Endothelial cell of umbilical vein (primary cell): ENCODE measurements around the gene TNFRSF21. TPM values are rescaled to one million over a fixed set of nuclear protein-coding genes. Genes with fewer than 3 reads are reported as not detected.

Experiments used
- BruUV-seq: library from RNA; stranded (reverse); fragments of 400-500 nt; replicated peaks from 2 replicates; lab custom pipeline; 2021; lab: Mats Ljungman, UMichigan
- CTCF ChIA-PET: fragments of 300-600, 350-600 bp; sonication (Branson Sonifier 250); formaldehyde crosslinking; loops from one replicate; lab custom pipeline; 2021; ENCODE audit warnings: antibody characterized with exemption, inconsistent platforms; lab: Charles Lee
- POLR2A ChIA-PET: fragments of 300-600, 350-600 bp; sonication (Branson Sonifier 250); formaldehyde crosslinking; loops from one replicate; lab custom pipeline; 2021; ENCODE audit warnings: antibody characterized with exemption, inconsistent platforms; lab: Charles Lee
- DNase-seq: peaks from one replicate; pipeline ENCODE4 v3.0.0-alpha.2; 2011; ENCODE audit warnings: low read depth, low spot score
- FAIRE-seq: peaks from 2 replicates; lab custom pipeline; 2011; peaks lifted over from hg19 to GRCh38; lab: Jason Lieb, UNC
- H2AFZ ChIP-seq: 2 replicates; pipeline ENCODE4 v1.6.0; 2012; ENCODE audit warnings: low read depth, low read length, control low read depth, inconsistent platforms
- H3K27ac ChIP-seq: 2 replicates; pipeline ENCODE4 v1.5.1; 2011; ENCODE audit warnings: low read depth, mild to moderate bottlenecking, control low read depth, low read length, moderate library complexity; ENCODE audit not compliant: insufficient read depth
- H3K27me3 ChIP-seq, 2 experiments: 2 replicates each; pipeline versions ENCODE4 v1.6.0 to v1.6.1; 2011; ENCODE audit warnings: low read length in 2 of 2, mixed read lengths in 1 of 2; ENCODE audit not compliant: control insufficient read depth in 2 of 2, insufficient read depth in 2 of 2
- H3K36me3 ChIP-seq, 2 experiments: 2 replicates in 1 of 2; 3 replicates in 1 of 2; pipeline ENCODE4 v1.5.1; 2011; ENCODE audit warnings: low read length in 2 of 2, mild to moderate bottlenecking in 1 of 2, moderate library complexity in 1 of 2; ENCODE audit not compliant: control insufficient read depth in 2 of 2, insufficient read depth in 2 of 2; ENCODE audit errors: extremely low read depth in 1 of 2
- H3K4me1 ChIP-seq: 3 replicates; pipeline ENCODE4 v1.5.1; 2011; ENCODE audit warnings: mild to moderate bottlenecking, low read length; ENCODE audit not compliant: control insufficient read depth, insufficient read depth; ENCODE audit errors: extremely low read depth
- H3K4me2 ChIP-seq: 2 replicates; pipeline ENCODE4 v1.6.1; 2011; ENCODE audit warnings: low read length, control low read depth, mixed read lengths; ENCODE audit not compliant: insufficient read depth
- H3K4me3 ChIP-seq, 3 experiments: fragments of 200-600 bp in 1 of 3; sonication (generic), shearing (Covaris generic) in 1 of 3; replicated peaks in 1 of 3; 2 replicates each; pipeline ENCODE4 v1.5.1; 2011 to 2016; ENCODE audit warnings: control low read depth in 3 of 3, low read length in 3 of 3, mild to moderate bottlenecking in 2 of 3, inconsistent platforms in 1 of 3, low read depth in 1 of 3, moderate library complexity in 1 of 3; ENCODE audit not compliant: insufficient read depth in 1 of 3
- H3K79me2 ChIP-seq: 2 replicates; pipeline ENCODE4 v1.6.0; 2012; ENCODE audit warnings: low read length, inconsistent platforms; ENCODE audit not compliant: control insufficient read depth, insufficient read depth
- H3K9ac ChIP-seq: replicated peaks from 2 replicates; pipeline ENCODE3; 2011; ENCODE audit warnings: low read length, control low read depth; ENCODE audit not compliant: insufficient read depth; ENCODE audit errors: extremely low read depth
- H3K9me1 ChIP-seq: replicated peaks from 3 replicates; pipeline ENCODE4 v1.6.0; 2011; ENCODE audit warnings: mild to moderate bottlenecking, low read length; ENCODE audit not compliant: control insufficient read depth, insufficient read depth; ENCODE audit errors: extremely low read depth
- H3K9me3 ChIP-seq: replicated peaks from 2 replicates; pipeline ENCODE4 v1.5.1; 2012; ENCODE audit warnings: low read length, inconsistent platforms; ENCODE audit not compliant: control insufficient read depth, insufficient read depth
- H4K20me1 ChIP-seq: replicated peaks from 2 replicates; pipeline ENCODE3; 2011; ENCODE audit warnings: mild to moderate bottlenecking, low read length; ENCODE audit not compliant: control insufficient read depth, insufficient read depth; ENCODE audit errors: extremely low read depth
- CTCF ChIP-seq, 2 donors: IDR thresholded peaks; 1 replicate in 1 of 2; 2 replicates in 1 of 2; pipeline ENCODE4 v1.5.1; 2011; ENCODE audit warnings: low read length in 2 of 2, mild to moderate bottlenecking in 2 of 2, moderate library complexity in 2 of 2, control low read depth in 1 of 2, inconsistent platforms in 1 of 2, low read depth in 1 of 2; ENCODE audit not compliant: insufficient read depth in 1 of 2; ENCODE audit errors: extremely low read depth in 1 of 2
- FOS ChIP-seq: IDR thresholded peaks from 2 replicates; pipeline ENCODE4 v1.6.1; 2011; ENCODE audit warnings: mild to moderate bottlenecking, low read length, moderate library complexity, borderline replicate concordance; ENCODE audit not compliant: insufficient read depth
- GATA2 ChIP-seq: IDR thresholded peaks from 2 replicates; pipeline ENCODE4 v1.7.0; 2011; ENCODE audit warnings: low read depth, mild to moderate bottlenecking, moderate library complexity, mixed read lengths, low read length; ENCODE audit not compliant: insufficient read length, insufficient read depth
- MAX ChIP-seq: IDR thresholded peaks from 2 replicates; pipeline ENCODE4 v1.6.1; 2011; ENCODE audit not compliant: insufficient read depth, insufficient read length
- MYC ChIP-seq: IDR thresholded peaks from one replicate; pipeline ENCODE4 v1.6.1; 2011; ENCODE audit warnings: mild to moderate bottlenecking, low read depth, low read length
- POLR2A ChIP-seq: IDR thresholded peaks from 2 replicates; pipeline ENCODE4 v1.6.1; 2012; ENCODE audit warnings: low read depth, mild to moderate bottlenecking, control low read depth, low read length
- POLR2AphosphoS5 ChIP-seq: IDR thresholded peaks from 2 replicates; pipeline ENCODE4 v1.6.1; 2012; ENCODE audit warnings: low read depth, mild to moderate bottlenecking, control low read depth, low read length, moderate library complexity; ENCODE audit not compliant: insufficient read depth
- dilution Hi-C: fragments of 300-500 bp; cut with MboI; formaldehyde crosslinking; loops from one replicate; pipeline ENCODE4 v1.15.0; 2019; ENCODE audit warnings: low sequenced_read_pairs; ENCODE audit not compliant: extremely low pct_ligation_motif_present
- intact Hi-C: fragments of 100-400 bp; cut with micrococcal nuclease; formaldehyde crosslinking; loops from one replicate; pipeline ENCODE4 v1.10.0; 2022
- polyA plus RNA-seq, 4 experiments: library from polyadenylated mRNA; depleted of rRNA in 3 of 4; stranded (reverse) in 3 of 4; unstranded in 1 of 4; fragments of >200 nt; gene quantifications; 2 replicates each; pipeline versions ENCODE4 v1.2.1 to v1.2.3, GENCODE V29; 2011 to 2012; ENCODE audit warnings: missing spikeins in 1 of 4
- total RNA-seq: library from RNA; stranded (reverse); gene quantifications from 2 replicates; pipeline ENCODE4 v1.2.3, GENCODE V29; 2021

Gene TNFRSF21
- total and polyA plus RNA-seq, 2 donors (not counting 3 experiments of a cell fraction or from before 2014, with no cell fraction given), result 26.0 to 40.6 TPM

- Histone ChIP-seq H3K36me3 (no peaks in the 10 kb centered on the region), H3K9ac (no peak overlapping the region), H3K4me2 (no peak overlapping the region), H3K4me1 (peaks cover 37% of the 10 kb centered on the region), H3K9me3 (no peaks in the 10 kb centered on the region), H4K20me1 (no peaks in the 10 kb centered on the region), H3K27me3 (no peaks in the 10 kb centered on the region), H3K79me2 (no peaks in the 10 kb centered on the region), H3K4me3 (no peak overlapping the region), H2AFZ (no peak overlapping the region), H3K9me1 (no peaks in the 10 kb centered on the region), H3K27ac (no peak overlapping the region)
- no TSS peak for BruUV-seq
- CTCF ChIA-PET, result interaction anchor here (2.4 kb wide), 1 partner anchor 10 kb away, joined by 9 read pairs; no protein-coding TSS in a partner anchor
- dilution Hi-C loops, result no loop called here
- TF ChIP-seq POLR2A (no peak), FOS (no peak), CTCF (IDR thresholded peaks at IDR 0.05; ENCODE audit: extremely low read depth in 1 of 2, insufficient read depth in 1 of 2, low read depth in 1 of 2, low read length in 2 of 2) (no peak), POLR2AphosphoS5 (no peak), GATA2 (no peak), MYC (no peak), MAX (no peak)
- no peak for FAIRE-seq
- intact Hi-C loops, result loop anchor here (10.0 kb wide), 1 partner anchor 1215 kb away; no protein-coding TSS in a partner anchor
- POLR2A ChIA-PET, result no interaction called here
- DNase-seq, result peak; percentile 72
Measured at GRCh38 chr6:47260021-47260420, 49.7 kb downstream of the TNFRSF21 start.
